H1 (cell line): ENCODE measurements around the gene CRADD. TPM values are rescaled to one million over a fixed set of nuclear protein-coding genes. Genes with fewer than 3 reads are reported as not detected.

Source experiments
- CTCF ChIP-seq, 3 experiments: IDR thresholded peaks; 1 replicate in 2 of 3; 2 replicates in 1 of 3; pipeline versions ENCODE4 v1.5.1 to v1.6.1; 2011; ENCODE audit warnings: low read length in 3 of 3, mild to moderate bottlenecking in 3 of 3, inconsistent platforms in 2 of 3, low read depth in 1 of 3, moderate library complexity in 1 of 3; ENCODE audit not compliant: insufficient read depth in 1 of 3; ENCODE audit errors: control extremely low read depth in 1 of 3
- FOSL1 ChIP-seq: IDR thresholded peaks from 2 replicates; pipeline ENCODE4 v1.6.1; 2011; ENCODE audit warnings: mild to moderate bottlenecking, low read depth, low read length, moderate library complexity; ENCODE audit not compliant: insufficient read depth
- polyA plus RNA-seq, 7 experiments: library from polyadenylated mRNA; depleted of rRNA in 3 of 7; stranded (reverse) in 5 of 7; unstranded in 2 of 7; fragments of >200 nt in 5 of 7; fragments of 200-250 nt in 2 of 7; gene quantifications; 1 replicate in 5 of 7; 2 replicates in 1 of 7; 4 replicates in 1 of 7; pipeline versions ENCODE4 v1.2.1 to v1.2.3, GENCODE V29; 2011 to 2013; ENCODE audit warnings: missing spikeins in 2 of 7, mixed read lengths in 2 of 7
- total RNA-seq: library from RNA; stranded (reverse); fragmentation: NEBNext Ultra II Directional; extraction: Animal tissue kit (Norgen Biotek cat#: 25700); gene quantifications from 2 replicates; pipeline ENCODE4 v1.2.1, GENCODE V29; 2021

The CRADD gene
- total and polyA plus RNA-seq, 2 of the 8 experiments (the other 6 are each of a cell fraction or from before 2014, with no cell fraction given) = 8.1 to 15.4 TPM

DNA sequence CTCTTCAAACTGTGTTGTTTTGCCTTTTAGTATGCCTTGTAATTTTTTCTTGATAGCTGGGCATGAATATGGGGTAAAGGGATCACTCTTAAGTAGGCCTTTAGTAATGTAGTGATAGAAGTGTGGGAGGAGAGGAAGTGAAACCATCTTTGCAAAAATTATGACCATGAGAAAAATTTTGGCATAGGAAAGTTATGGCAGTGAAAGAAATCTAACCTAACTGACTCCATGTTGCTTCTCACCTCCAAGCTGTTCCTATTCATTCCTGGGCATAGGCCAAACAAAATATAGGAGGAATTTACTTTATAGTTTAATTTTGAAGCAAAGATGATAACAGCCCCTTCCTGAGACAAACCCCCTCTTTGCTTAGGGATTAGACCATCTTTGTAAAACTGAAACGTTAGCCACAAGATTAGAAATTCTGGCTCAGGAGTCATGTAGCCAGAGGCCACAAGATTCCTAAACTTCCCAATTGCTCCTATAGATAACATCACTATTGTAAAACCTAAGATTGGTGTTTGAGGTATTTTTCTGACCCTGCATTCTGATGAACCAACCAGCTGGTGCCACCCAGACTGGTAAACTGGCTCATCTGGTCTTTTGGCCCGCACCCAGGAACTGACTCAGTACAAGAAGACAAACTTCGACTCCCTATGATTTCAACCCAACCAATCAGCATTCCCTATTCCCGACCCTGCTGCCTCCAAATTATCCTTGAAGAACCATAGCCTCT, 45.8 kb downstream of the CRADD start (continued):
- TF ChIP-seq CTCF (IDR thresholded peaks at IDR 0.05; ENCODE audit: control extremely low read depth in 1 of 3, insufficient read depth in 1 of 3, low read depth in 1 of 3, low read length in 3 of 3) (no peak), FOSL1 (no peak)
- TF ChIP-seq, all 59 proteins: peak for 0
